H1 (cell line): ENCODE results near the gene SLC9A7. TPM values are rescaled to one million over a fixed set of nuclear protein-coding genes. Genes with fewer than 3 reads are reported as not detected.

Experiments used
- BRCA1 ChIP-seq: IDR thresholded peaks from 2 replicates; pipeline ENCODE4 v1.6.1; 2012; ENCODE audit warnings: low read depth, low read length, improper control_type of control experiment
- CEBPB ChIP-seq: IDR thresholded peaks from 2 replicates; pipeline ENCODE4 v1.6.1; 2012; ENCODE audit warnings: low read depth, low read length
- CHD1 ChIP-seq: IDR thresholded peaks from 2 replicates; pipeline ENCODE4 v1.6.1; 2012; ENCODE audit warnings: low read depth, low read length, improper control_type of control experiment
- GABPA ChIP-seq: IDR thresholded peaks from 2 replicates; pipeline ENCODE4 v1.6.1; 2011; ENCODE audit warnings: mild to moderate bottlenecking, low read length, moderate library complexity, borderline replicate concordance; ENCODE audit not compliant: insufficient read depth
- POU5F1 ChIP-seq: IDR thresholded peaks from 2 replicates; pipeline ENCODE4 v1.6.1; 2011; ENCODE audit warnings: low read depth, mild to moderate bottlenecking, low read length, moderate library complexity
- RNF2 ChIP-seq: fragments of 200-900, 300-1000 bp; sonication (generic); IDR thresholded peaks from 2 replicates; pipeline ENCODE4 v1.7.1; 2016; ENCODE audit warnings: borderline replicate concordance, low read depth, mild to moderate bottlenecking, antibody characterized with exemption, low read length; ENCODE audit not compliant: poor library complexity, severe bottlenecking; ENCODE audit errors: missing control alignments
- SP4 ChIP-seq: IDR thresholded peaks from 2 replicates; pipeline ENCODE4 v1.6.1; 2012; ENCODE audit warnings: low read length, inconsistent platforms
- TAF7 ChIP-seq: optimal IDR thresholded peaks from 2 replicates; pipeline ENCODE3; 2011; ENCODE audit warnings: low read depth, mild to moderate bottlenecking, inconsistent platforms, low read length, moderate library complexity, borderline replicate concordance
- polyA plus RNA-seq, 7 experiments: library from polyadenylated mRNA; depleted of rRNA in 3 of 7; stranded (reverse) in 5 of 7; unstranded in 2 of 7; fragments of >200 nt in 5 of 7; fragments of 200-250 nt in 2 of 7; gene quantifications; 1 replicate in 5 of 7; 2 replicates in 1 of 7; 4 replicates in 1 of 7; pipeline versions ENCODE4 v1.2.1 to v1.2.3, GENCODE V29; 2011 to 2013; ENCODE audit warnings: missing spikeins in 2 of 7, mixed read lengths in 2 of 7
- total RNA-seq: library from RNA; stranded (reverse); fragmentation: NEBNext Ultra II Directional; extraction: Animal tissue kit (Norgen Biotek cat#: 25700); gene quantifications from 2 replicates; pipeline ENCODE4 v1.2.1, GENCODE V29; 2021

Gene SLC9A7
- total and polyA plus RNA-seq, 2 of the 8 experiments (the other 6 are each of a cell fraction or from before 2014, with no cell fraction given) = 6.7 to 17.2 TPM

DNA sequence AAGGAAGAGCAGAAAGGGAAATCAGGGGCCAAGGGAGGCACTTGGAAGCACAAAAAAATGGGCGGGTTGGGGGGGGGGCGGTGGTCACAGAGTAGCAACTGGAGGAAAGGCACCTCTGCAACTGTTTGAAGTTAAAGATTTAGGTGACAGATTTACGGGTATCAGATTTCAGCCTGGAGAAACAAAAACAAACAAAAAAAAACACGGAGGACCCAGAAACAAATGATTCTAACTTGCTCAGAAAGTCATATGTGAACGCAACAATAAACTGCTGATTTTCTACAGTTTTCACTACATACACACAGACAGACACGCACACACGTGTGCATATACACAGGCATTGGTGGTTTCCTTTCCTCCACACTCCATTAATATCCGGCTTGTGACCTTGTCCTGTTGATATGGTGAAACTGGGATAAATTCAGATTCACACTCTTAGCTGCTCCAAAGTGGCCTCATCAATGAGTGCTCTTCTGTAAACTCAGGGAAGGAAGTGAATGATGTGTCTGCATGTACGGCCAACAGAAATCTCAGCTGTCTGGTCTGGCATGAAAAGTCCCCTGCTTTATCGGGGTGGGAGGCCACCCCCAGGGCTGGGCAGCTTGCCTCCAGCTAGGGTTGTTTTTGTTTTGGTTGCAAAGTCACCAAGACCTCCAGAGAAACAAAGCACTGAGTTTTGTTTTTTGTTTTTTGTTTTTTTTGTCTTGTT is 131.1 kb downstream of the SLC9A7 start (continued):
- no peak for TF ChIP-seq GABPA
- TF ChIP-seq CEBPB = no peak
- TF ChIP-seq POU5F1 = no peak
- no peak for TF ChIP-seq RNF2
- TF ChIP-seq SP4 = no peak
- TF ChIP-seq TAF7 = no peak
- no peak for TF ChIP-seq BRCA1
- TF ChIP-seq CHD1 = no peak
